NB4 (cell line): ENCODE measurements around the gene ANKRD28.
"Not testable (repeated sequence)": the region's sequence is repeated elsewhere in the genome, so short reads cannot be mapped to it uniquely, and the experiment has no call there.

ENCODE experiments used
- CTCF ChIP-seq: IDR thresholded peaks from one replicate; pipeline ENCODE4 v1.5.1; 2012; ENCODE audit warnings: low read depth, low read length
- MAX ChIP-seq: IDR thresholded peaks from 2 replicates; pipeline ENCODE4 v1.6.1; 2011; ENCODE audit warnings: low read depth, low read length
- MYC ChIP-seq: IDR thresholded peaks from 2 replicates; pipeline ENCODE4 v1.6.1; 2011; ENCODE audit warnings: low read depth, low read length
- POLR2A ChIP-seq: IDR thresholded peaks from 2 replicates; pipeline ENCODE4 v1.6.1; 2011; ENCODE audit warnings: mild to moderate bottlenecking; ENCODE audit not compliant: insufficient read length; ENCODE audit errors: extremely low read depth

GRCh38 chr3:15738616-15739005 is 59.2 kb downstream of the ANKRD28 start:
- TF ChIP-seq CTCF, POLR2A, MYC, MAX: not testable (repeated sequence)
